ENCODE measurements around the gene RPP14. TPM values are rescaled to one million over a fixed set of nuclear protein-coding genes. Genes with fewer than 3 reads are reported as not detected.

The RPP14 gene
- total RNA-seq, 1 donor = 13.4 TPM

DNA sequence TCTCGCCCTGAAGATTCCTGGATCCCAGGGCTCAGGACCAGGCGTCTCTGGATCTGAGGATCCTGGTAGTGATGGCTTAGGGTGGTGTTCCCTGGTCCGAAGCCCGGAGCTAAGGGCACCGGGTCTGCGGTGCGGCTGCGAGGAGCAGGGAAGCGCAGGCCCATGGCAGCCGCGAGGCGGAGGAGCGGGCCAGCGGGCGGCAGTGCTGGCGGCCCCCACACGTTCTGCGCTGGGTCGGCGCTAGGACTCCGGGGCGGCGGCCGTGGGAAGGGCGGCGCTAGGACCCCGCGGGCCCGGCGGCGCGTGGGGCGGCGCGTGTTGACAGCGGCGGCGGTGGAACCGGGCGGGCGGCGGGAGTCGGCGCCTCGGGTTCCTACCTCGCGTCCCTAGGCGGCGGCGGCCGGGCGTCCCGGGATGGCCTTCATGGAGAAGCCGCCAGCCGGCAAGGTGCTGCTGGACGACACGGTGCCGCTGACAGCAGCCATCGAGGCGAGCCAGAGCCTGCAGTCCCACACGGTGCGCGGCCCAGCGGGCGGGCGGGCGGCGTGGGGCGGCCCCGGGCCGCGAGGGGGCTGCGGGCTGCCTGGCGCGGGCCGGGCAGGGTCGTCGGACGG lies 26.6 kb downstream of the RPP14 start, which contains the start of gene PXK:
TSS of gene PXK (plus strand) at position 318 of the 614 bp plus-strand sequence. CDS start at position 415, 97 bp downstream.
- peak within 1 kb of the TSS; percentile 87 for H3K4me3 ChIP-seq (ENCODE audit: insufficient read depth, low read length)
- H4K20me1 ChIP-seq (ENCODE audit: insufficient read depth, low read length) = no peaks in the 10 kb centered on the region
- H3K4me2 ChIP-seq (ENCODE audit: insufficient read depth, low read length) = peak within 1 kb of the TSS; percentile 94
- H3K79me2 ChIP-seq (ENCODE audit: insufficient read depth, low read length) = peaks cover 29% of the 10 kb centered on the region
- DNase-seq (ENCODE audit: insufficient read length, low spot score, missing footprints) = peak; percentile 95
- H3K27ac ChIP-seq (ENCODE audit: low read depth, low read length) = peak within 1 kb of the TSS; percentile 96
- no peaks in the 10 kb centered on the region for H3K36me3 ChIP-seq (ENCODE audit: insufficient read depth, low read length)
- H3K27me3 ChIP-seq (ENCODE audit: insufficient read depth, low read length) = no peaks in the 10 kb centered on the region
- TF ChIP-seq, protein P1, sequence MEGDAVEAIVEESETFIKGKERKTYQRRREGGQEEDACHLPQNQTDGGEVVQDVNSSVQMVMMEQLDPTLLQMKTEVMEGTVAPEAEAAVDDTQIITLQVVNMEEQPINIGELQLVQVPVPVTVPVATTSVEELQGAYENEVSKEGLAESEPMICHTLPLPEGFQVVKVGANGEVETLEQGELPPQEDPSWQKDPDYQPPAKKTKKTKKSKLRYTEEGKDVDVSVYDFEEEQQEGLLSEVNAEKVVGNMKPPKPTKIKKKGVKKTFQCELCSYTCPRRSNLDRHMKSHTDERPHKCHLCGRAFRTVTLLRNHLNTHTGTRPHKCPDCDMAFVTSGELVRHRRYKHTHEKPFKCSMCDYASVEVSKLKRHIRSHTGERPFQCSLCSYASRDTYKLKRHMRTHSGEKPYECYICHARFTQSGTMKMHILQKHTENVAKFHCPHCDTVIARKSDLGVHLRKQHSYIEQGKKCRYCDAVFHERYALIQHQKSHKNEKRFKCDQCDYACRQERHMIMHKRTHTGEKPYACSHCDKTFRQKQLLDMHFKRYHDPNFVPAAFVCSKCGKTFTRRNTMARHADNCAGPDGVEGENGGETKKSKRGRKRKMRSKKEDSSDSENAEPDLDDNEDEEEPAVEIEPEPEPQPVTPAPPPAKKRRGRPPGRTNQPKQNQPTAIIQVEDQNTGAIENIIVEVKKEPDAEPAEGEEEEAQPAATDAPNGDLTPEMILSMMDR (IDR thresholded peaks at IDR 0.05; ENCODE audit: extremely low read depth, low read depth, low read length) = no peak
- H3K9me3 ChIP-seq (ENCODE audit: low read depth, low read length) = no peaks in the 10 kb centered on the region
- peaks cover 34% of the 10 kb centered on the region for H3K4me1 ChIP-seq (ENCODE audit: insufficient read depth, low read length)
- H2AFZ ChIP-seq (ENCODE audit: low read length) = peak within 1 kb of the TSS; percentile 42

DNA sequence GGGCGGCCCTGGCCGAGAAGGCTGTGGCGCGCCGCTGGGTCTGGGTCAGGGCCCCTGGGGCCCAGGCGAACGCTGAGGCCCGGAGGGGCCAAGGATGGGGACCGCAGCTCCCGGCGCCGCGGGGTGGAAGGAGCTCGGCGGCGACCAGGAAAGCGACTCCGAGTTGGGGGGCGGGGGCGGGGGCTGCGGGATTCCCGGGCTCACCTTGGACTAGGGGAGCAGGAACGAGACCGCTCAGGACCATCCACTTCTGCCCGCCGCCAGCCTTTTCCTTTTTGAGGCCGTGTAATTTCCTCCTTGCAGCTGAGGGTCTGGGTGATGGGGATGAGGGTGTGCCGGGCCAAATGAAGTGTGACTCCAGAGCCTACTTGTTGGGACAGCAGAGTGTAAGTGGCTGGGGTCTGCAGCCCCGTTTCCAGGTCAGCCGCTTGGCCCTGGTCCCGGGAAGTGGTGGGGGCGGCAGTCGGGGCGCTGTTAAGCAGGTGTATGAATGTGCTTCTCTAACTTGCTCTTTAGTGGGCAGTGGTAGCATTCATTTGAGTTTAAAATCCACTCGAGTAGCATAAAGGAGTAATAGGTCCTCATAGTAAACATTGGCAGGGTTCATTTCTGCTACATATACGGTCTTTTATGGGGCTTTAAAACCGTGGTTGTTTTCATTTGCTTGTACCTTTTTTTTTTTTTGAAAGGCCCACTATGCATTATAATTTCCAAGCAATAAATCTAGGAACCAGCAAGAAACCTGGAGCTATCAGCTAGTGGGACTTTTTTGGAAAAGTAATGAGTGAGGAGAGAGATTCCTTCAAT lies 27.4 kb downstream of the RPP14 start:
- Histone ChIP-seq H4K20me1 (ENCODE audit: insufficient read depth, low read length) (no peaks in the 10 kb centered on the region), H3K4me3 (ENCODE audit: insufficient read depth, low read length) (peak overlapping the region; percentile 87), H3K27ac (ENCODE audit: low read depth, low read length) (peak overlapping the region; percentile 96), H3K79me2 (ENCODE audit: insufficient read depth, low read length) (peaks cover 36% of the 10 kb centered on the region), H3K4me2 (ENCODE audit: insufficient read depth, low read length) (peak overlapping the region; percentile 94), H3K36me3 (ENCODE audit: insufficient read depth, low read length) (no peaks in the 10 kb centered on the region), H2AFZ (ENCODE audit: low read length) (peak overlapping the region; percentile 42), H3K9me3 (ENCODE audit: low read depth, low read length) (no peaks in the 10 kb centered on the region), H3K4me1 (ENCODE audit: insufficient read depth, low read length) (peaks cover 34% of the 10 kb centered on the region), H3K27me3 (ENCODE audit: insufficient read depth, low read length) (no peaks in the 10 kb centered on the region)
- peak; percentile 88 for DNase-seq (ENCODE audit: insufficient read length, low spot score, missing footprints)
- TF ChIP-seq, protein P1 (IDR thresholded peaks at IDR 0.05; ENCODE audit: extremely low read depth, low read depth, low read length) = no peak

DNA sequence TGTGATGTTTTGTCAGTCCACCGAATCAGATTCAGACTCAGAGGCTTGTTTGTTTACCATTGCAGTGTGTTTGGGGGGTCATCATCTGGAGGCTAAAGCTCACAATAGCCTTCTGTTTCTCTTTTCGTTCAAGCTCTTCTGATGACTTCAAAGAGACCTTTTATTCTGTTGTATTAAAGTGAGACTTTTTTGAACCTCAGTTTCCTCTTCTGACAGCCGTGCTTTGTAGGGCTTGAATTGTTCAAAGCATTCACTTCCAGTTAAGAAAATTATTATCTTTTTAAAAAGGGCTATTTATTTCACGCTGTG lies 27.9 kb downstream of the RPP14 start:
- no peaks in the 10 kb centered on the region for H3K27me3 ChIP-seq (ENCODE audit: insufficient read depth, low read length)
- no peaks in the 10 kb centered on the region for H3K36me3 ChIP-seq (ENCODE audit: insufficient read depth, low read length)
- TF ChIP-seq, protein P1 (IDR thresholded peaks at IDR 0.05; ENCODE audit: extremely low read depth, low read depth, low read length) = no peak
- H4K20me1 ChIP-seq (ENCODE audit: insufficient read depth, low read length) = no peaks in the 10 kb centered on the region
- no peaks in the 10 kb centered on the region for H3K9me3 ChIP-seq (ENCODE audit: low read depth, low read length)
- H3K79me2 ChIP-seq (ENCODE audit: insufficient read depth, low read length) = peaks cover 41% of the 10 kb centered on the region
- peaks cover 34% of the 10 kb centered on the region for H3K4me1 ChIP-seq (ENCODE audit: insufficient read depth, low read length)
- DNase-seq (ENCODE audit: insufficient read length, low spot score, missing footprints) = peak; percentile 41
- peak overlapping the region; percentile 87 for H3K4me3 ChIP-seq (ENCODE audit: insufficient read depth, low read length)
- peak overlapping the region; percentile 96 for H3K27ac ChIP-seq (ENCODE audit: low read depth, low read length)
- H3K4me2 ChIP-seq (ENCODE audit: insufficient read depth, low read length) = peak overlapping the region; percentile 94
- no peak overlapping the region for H2AFZ ChIP-seq (ENCODE audit: low read length)

DNA sequence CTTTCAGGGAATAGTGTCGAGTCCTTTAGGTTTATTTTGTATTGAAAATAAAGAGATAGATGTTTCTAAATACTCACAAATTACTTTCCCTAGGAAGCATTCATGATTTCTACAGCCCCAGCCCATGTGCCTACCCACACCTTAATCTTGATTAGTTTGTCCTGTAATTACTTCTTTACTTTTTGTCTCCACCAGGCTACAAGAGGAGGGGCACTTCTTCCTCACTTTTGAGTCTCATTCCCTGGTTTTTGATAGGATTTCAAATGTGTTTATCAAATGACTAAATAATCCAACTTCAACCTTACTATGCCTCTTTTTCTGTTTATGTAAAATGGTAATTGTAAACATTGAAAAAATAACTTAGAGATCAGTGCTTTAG lies 28.4 kb downstream of the RPP14 start:
- H2AFZ ChIP-seq (ENCODE audit: low read length) = no peak overlapping the region
- H3K4me3 ChIP-seq (ENCODE audit: insufficient read depth, low read length) = peak overlapping the region; percentile 87
- H3K4me1 ChIP-seq (ENCODE audit: insufficient read depth, low read length) = peaks cover 34% of the 10 kb centered on the region
- peaks cover 46% of the 10 kb centered on the region for H3K79me2 ChIP-seq (ENCODE audit: insufficient read depth, low read length)
- H3K27ac ChIP-seq (ENCODE audit: low read depth, low read length) = peak overlapping the region; percentile 96
- H3K36me3 ChIP-seq (ENCODE audit: insufficient read depth, low read length) = no peaks in the 10 kb centered on the region
- DNase-seq (ENCODE audit: insufficient read length, low spot score, missing footprints) = no peak
- H3K9me3 ChIP-seq (ENCODE audit: low read depth, low read length) = no peaks in the 10 kb centered on the region
- TF ChIP-seq, protein P1 (IDR thresholded peaks at IDR 0.05; ENCODE audit: extremely low read depth, low read depth, low read length) = no peak
- H3K4me2 ChIP-seq (ENCODE audit: insufficient read depth, low read length) = peak overlapping the region; percentile 94
- H4K20me1 ChIP-seq (ENCODE audit: insufficient read depth, low read length) = no peaks in the 10 kb centered on the region
- no peaks in the 10 kb centered on the region for H3K27me3 ChIP-seq (ENCODE audit: insufficient read depth, low read length)
